EL (cell line): ENCODE results near the gene TMEM9B.
"Not testable (repeated sequence)": the region's sequence is repeated elsewhere in the genome, so short reads cannot be mapped to it uniquely, and the experiment has no call there.

Experiments
- DNase-seq: peaks from one replicate; pipeline ENCODE4 v3.0.0-alpha.2; 2016

The TMEM9B gene

DNA sequence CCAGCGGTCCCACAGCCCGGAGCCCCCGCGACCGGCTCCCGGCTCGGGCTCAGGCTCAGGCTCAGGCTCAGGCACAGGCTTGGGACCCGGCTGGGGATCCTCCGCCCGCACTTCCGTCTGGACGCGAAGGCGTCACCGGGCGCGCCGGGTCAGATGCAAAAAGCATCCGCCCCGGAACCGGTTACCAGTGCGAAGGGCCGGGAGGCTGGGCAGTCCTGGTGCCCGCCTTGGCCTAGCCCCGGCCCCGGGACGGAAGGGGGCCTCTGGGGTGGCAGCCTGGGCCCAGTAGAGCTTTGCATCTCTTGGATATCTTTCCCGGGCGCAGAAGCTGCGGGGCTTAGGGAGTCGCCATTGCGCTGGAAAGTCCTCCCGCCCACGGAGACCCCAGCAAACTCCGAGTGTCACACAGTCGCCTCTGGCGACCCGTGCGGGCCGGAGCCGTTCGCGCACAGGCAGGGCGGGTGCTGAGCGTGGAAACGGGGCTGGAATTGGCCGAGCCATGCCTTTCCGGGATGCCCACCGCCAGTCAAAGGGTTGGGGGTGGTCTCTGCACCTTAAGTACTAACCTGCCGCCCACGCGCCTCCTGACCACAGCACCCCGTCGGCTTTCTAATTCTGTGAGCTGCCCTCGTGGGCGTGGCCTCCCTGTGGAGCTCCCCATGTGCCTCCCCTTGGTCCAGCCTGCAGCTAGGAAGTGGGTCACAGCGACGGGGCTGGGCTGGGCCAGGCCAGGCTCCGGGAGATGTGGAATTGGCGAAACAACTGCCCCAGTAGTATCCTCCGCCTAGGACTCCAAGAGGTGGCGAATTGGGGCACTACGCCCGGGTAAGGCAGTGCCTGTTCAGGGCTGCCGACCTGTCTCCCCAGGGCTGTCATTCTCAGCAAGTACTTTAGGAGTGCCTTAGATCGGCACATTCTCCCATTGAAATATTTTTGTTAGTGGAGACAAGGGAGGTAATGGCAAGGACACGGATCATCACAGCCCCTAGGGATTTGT lies at the start of gene TMEM9B:
TSS of gene TMEM9B (minus strand) at position 119 of the 997 bp plus-strand sequence. CDS start 129 bp downstream, outside the sequence.
- peak; percentile 92 for DNase-seq

DNA sequence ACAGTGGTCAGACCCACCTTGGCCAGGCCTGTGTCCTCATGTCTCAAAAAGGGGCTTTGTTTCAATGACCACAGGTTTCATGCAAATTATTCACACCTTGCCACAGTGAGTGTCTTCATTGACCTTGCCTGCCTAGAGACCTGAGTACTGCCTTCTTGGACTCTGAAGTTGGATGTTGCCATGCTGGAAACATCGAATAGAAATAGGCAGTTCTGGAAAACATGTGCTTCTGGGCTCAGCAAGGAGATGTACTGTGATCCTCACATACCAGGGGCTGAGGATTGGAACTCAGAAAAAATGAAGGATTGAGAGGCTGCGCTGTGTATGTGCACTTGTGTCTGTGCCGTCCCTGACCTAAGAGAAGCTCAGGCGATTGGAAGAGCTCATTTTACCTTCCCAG lies 49.1 kb upstream of the TMEM9B start:
- no peak for DNase-seq

DNA sequence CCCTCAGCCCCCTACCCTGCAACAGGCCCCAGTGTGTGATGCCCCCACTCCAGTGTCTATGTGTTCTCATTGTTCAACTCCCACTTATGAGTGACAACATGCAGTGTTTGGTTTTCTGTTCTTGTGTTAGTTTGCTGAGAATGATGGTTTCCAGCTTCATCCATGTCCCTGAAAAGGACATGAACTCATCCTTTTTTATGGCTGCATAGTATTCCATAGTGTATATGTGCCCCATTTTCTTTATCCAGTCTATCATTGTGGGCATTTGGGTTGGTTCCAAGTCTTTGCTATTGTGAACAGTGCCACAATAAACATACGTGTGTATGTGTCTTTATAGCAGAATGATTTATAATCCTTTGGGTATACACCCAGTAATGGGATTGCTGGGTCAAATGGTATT lies 45.3 kb upstream of the TMEM9B start:
- not testable (repeated sequence) for DNase-seq

DNA sequence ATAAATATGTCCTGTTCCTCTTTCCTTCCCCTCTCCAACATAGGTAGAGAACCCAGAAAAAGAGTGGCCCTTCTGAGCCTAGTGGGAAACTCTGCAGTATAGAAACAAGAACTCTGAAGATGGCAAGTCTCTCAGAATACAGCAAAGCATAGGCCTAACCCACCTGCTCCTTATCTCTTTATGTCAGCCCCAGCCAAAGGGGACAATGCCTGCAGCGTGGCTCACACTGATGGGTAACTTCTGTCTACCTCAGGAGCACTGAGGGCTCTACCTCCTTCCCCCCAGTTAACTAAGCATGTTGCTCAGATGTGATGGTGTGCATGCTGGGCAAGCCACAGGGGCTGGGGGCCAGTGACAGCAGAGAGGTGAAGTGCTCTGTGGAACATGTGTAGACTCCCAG lies 44.4 kb upstream of the TMEM9B start:
- DNase-seq = no peak

DNA sequence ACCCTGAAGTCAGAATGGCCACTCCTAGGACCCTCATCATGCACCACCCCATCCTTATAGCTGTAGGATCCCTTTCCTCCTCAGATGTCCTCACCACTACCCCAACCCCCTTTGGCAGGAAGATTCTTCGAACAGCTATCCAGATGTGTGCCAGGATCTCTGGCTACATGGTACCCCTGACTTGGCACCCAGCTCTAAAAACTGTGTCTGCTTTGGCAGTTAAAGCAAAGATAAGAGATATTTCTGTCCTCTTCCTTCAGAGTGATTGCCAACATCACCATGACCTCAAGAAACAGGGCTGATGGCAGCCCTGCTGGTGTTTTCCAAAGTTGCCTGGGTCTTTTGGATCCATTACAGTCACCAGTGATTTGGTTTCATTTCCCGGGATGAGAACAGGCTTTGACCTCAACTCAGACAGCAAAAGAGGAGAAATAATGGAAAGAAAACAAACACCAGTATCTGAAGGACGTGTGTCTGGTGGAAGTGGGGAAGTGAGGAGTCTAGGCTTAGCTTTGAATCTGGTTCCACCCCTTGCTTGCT lies 43.8 kb upstream of the TMEM9B start:
- DNase-seq = no peak

DNA sequence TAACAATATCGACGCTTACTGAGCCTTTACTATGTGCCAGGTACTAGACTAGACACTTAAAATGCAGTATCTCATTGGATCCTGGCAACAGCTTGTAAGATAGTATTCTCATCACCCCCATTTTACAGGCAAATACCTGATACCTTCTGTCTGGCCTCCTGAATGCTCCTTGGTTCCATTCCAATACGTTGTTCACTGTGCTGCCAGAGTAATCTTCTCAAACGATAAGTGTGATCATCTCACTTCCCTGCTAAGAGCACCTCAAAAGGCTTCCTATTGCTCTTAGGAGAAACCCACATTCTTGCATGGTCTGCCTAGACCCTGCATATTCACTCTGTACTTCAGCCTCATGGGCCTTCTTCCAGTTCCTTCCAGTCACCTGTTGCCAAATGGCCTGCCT lies 40.8 kb upstream of the TMEM9B start:
- DNase-seq = no peak

DNA sequence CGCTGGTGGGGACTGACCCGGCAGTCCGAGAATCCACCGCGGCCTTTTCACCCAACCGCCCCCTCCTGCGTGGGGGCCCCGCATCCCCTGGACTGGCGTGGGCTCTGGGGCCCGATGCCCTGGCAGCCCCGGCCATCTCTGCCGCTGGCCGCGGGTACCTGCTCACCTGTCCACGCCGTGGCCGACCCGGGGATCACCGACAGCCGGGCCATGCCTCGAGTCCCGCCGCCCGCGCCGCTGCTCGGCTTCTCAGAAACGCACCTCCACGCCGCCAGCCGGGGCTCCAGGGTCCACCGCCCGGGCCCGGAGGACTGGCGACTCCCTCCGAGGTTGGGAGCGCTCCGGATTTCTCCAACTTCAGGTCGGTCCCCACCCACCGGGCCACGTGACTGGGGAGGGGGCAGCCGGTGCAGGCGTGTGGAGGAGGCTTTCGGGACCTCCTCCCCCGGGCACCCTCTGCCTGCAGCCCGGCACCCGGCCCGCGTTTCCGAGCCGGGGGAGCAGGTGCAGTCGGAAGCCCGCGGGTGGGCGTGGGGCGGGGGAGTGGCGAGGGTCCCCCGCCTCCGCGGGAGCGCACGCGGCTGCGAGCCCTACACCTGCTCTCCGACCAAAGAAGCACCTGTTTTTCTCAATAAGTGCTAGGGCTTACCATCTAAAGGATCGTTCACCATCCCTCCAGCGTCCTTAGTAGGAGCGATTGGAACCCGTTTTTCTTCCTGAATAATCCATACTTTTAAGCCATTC lies 40.1 kb upstream of the TMEM9B start:
- no peak for DNase-seq

DNA sequence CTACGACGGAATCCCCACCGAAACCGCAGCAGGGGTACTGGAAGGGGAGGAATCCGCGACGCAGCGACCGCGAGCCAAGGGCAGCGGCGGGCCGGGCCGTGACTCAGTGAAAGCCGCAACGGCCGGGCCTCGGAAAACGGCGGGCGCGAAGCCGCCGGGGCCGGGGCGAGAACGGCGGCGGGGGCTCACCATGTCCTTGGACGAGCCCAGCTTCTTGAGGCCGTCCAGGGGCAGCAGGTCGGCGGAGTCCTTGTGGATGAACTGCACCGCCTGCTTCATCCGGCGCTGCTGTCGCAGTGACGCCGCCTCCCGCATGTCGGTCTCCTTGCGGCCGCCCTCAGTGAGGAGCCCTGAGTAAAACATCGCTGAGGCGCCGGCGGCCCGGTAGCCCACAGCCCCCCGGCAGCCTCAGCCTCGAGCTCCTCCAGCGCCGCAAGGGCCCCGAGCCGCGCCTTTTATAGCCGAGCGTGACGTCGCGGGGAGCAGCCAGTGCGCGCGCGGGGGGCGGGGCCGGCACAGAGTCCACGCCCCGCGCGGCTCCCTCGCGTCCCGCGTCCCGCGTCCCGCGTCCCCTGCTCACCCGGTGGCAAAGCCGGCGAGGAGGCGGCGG lies 39.4 kb upstream of the TMEM9B start, which contains the start of gene NRIP3:
TSS of gene NRIP3 (minus strand) at position 429 of the 610 bp plus-strand sequence. CDS start at position 363, 66 bp downstream.
- peak; percentile 79 for DNase-seq

DNA sequence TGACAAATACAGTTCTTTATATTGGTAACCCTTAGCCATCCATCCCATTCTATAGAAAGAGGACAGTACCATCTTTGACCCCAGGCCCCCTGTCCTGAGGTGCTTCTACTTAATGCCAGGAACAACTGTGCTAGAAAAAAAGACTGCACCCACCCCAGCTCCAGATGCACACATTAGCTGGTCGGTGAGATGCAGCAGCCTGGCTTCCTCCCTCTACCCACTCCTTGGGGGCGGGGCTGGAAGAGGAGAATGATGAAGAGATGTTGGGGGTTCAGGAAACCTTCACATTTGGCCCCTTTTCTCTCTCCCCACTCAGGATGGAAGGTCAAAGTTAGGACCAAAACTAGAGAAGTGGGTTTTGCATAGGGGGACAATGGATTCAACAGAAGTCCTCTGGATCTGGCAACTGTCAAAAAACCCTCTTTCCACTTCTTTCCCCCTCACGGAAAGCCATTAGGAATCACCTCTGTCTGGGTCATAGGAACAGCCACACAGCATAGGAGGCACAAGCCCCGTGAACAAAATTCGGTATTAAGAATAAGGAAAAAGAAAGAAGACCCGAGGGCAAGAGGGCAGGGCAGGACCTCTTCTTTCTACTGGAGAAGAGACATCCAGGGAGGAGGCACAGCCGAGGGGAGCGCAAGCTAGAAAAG lies 38.8 kb upstream of the TMEM9B start:
- DNase-seq = peak; percentile 39

DNA sequence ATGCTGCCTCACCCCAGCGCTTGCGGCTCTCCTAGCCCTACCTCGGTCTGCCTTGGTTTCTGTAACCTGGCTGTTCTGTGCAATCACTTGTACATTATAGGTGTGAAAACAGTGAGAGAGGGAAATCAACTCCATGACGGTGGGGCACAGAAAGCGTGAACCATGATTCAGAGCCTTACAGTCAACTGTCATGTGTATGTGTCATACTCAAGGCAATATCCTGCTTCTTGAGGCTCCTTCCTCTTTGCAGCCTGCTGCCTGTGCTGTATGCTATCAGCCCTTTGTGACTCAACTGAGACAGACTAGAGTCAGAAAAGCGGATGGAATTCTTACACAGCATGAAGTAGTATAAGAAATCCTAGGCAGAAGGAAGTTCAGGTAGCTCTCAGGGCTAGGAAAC lies 37.5 kb upstream of the TMEM9B start:
- peak; percentile 90 for DNase-seq

DNA sequence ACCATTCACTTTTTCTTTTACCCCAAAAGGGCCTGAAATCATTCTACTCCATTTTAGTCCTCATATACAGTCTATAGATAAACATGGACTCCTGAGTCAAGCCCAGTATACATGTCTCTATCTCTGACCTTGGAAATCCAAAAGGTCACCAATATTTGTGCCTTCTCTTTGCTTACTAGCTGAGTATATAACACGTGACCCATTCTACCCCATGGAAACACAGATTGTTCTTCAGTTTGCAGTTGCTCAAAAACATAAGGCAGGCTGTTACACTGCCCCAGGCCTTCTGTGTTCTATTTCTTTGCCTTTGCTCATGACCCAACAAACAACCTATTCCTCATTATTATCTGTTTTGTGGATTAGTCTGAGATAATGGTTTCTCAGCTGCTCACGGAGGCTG lies 33.8 kb upstream of the TMEM9B start:
- no peak for DNase-seq

DNA sequence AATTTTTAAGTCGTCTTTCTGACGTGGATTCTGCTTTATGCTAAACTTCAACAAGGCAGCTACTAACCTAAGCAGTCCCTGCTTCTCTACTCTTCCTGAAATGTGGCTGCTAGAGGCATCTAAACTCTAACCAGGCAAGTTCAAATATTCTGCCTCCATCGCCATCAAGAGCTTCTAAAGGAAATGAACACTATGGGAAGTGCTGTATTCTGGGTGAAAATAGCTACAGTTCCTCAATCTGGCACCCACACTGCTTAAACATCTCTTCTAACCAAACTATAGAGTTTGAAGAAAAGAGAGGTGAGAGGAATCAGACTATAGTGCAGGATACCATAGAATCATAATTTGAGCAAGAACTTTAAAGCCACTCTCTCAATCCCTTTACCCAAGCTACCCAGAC lies 33.2 kb upstream of the TMEM9B start:
- DNase-seq = no peak

DNA sequence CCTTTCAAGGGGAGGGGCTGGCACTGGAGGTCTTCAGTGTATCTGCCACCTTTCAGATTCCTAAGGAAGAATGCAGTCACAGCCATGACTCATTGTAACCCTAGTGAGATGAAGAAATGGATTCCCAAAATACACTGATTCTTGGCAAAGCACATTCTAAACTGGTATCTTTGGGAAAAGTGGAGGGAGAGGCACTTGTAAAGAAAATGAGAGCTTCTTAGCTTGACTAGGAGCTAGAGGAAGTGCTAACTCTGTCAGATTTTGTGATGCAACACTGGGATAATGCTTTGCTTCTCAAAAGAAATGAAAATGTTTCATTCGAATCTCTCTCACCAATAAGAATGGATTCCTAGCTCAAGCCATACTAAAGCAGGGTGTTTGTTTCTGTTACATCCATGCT lies 25.2 kb upstream of the TMEM9B start:
- peak; percentile 67 for DNase-seq

DNA sequence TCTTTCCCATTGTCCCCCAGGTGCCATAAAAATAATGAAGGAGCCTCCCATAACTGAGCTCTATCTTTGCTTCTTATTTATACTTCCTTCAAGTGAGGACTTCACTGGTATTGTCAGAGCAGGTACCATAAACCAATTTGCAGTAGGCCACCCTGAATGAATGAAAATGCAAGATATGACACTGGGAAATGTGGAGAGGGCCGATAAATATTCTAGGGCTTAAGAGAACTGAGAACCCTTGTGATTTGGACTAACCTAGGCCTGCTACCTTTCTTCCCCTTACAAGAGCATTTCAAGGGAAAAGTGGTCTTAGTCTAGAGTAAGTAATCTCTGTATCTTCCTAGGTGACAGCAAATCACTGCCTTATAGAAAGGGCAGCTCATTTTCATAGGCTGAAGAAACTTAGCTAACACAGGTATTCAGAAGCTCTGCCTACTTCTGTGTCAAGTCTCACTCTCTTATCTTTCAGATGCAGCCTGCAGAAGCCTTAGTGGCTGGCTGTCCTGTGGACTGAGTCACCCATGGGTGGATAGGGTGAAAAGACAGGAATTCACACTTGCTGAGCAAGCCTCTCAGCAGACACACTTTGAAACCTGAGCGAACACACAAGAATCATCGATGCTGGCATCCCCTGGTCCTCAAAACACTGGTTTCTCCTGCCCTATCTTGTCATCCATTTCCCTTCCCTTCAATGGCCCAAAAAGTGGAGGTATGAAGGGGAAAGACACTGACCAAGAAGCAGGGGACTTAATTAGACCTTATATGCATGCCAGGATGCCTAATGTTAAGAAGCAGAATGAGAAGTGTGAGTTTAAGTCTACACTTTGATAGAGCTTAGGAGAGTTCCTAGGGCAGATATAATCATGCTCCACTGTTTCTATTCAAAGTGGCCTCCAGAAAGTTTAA lies 24.3 kb upstream of the TMEM9B start:
- DNase-seq = peak; percentile 69

DNA sequence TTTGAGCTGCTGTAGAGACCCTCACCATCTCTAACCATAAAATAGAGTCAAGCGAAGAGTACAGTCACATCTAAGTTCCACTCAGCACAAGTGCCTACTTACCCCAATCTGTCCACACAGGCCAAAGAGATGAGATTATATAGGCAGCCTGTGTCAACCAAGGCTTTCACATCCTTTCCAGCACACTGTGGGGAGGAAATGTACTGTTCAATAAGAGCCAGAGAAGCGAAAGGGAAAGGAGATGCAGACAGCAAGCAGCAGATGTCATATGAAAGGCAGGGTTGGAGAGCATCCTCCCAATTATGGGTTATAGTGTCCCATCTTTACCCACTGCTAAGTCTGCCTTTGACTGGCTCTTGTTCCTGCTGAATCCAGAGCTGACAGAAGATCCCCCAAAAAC lies 23.2 kb upstream of the TMEM9B start:
- no peak for DNase-seq

DNA sequence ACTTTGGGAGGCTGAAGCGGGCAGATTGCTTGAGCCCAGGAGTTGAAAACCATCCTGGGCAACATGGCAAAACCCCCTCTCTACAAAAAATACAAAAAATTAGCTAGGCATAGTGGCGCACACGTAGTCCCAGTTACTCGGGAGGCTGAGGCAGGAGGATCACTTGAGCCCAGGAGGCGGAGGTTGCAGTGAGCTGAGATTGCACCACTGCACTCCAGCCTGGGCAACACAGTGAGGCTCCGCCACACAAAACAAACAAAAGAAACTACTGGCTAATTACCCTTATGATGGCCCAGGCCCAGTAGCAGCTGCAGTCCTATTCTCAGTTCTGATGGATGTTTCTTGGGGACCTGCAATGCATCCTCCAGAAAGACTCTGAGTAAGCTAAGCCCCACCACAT lies 22.5 kb upstream of the TMEM9B start:
- not testable (repeated sequence) for DNase-seq

DNA sequence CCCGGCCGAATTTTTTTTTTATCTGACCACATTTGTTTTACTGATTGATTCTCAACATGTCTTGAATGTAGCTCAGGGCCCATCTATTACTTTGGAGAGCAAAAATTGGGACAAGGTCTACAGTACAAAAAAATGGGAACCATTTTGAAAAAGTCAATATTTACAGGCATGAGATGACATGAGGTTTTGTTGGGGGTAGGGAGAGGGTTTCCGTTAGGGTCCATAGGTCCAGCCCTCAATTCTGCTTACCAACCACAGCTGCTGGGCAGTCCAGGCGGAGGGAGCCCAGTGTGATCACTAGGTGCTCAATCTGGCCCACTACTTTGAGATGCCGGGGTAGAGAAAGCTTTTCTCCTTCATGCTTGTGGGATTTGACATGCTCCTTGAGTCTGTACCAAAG lies 21.2 kb upstream of the TMEM9B start:
- no peak for DNase-seq

DNA sequence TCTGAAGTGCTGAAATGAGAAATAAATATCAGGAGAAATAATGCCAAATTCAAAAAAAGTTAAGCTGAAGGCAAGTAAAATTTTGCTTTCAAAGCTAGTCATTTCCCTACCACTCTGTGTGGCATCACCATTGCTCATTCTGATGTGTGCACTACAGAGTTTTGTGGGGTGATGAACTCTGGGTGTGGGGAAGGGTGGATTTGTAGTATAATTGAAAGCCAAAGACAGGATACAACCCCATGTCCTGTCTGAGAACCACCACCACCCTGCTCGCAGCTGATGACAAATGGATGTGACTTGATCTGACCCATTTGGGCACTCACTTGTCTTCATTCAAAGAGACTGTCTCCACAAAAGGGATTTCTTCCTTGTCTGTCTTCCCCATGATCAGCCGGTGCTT lies 19.3 kb upstream of the TMEM9B start:
- DNase-seq = no peak

DNA sequence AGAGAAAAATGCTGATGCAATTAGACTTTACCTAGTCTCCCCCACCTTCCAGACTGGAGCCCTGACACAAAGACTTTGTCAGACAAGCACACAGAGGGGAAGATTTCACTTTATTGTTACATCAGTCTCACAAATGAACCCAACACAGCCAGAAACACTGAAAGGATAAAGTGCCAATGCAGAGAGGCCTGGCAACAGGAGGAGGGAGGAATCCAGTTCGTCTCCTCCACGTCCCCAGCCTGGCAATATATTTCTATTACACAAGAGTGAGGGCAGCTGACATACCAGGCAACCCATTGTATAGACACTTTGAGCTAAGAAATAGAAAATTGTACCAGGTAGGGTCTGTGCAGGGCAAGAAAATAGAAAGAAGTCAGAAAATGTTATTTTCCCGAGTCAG lies 16.2 kb upstream of the TMEM9B start:
- DNase-seq = no peak

DNA sequence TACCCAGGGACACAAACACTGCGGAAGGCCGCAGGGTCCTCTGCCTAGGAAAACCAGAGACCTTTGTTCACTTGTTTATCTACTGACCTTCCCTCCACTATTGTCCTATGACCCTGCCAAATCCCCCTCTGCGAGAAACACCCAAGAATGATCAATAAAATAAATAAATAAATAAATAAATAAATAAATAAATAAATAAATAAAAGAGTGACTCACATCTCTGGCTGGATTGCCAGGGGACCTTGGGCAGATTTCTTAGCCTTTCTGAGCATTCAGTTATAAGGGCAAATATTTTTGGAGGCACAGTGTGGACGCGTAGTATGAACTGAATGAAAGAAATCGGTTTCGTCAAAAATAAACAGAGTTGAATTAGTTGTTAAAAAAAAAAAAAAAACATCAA lies 15.1 kb upstream of the TMEM9B start:
- not testable (repeated sequence) for DNase-seq

DNA sequence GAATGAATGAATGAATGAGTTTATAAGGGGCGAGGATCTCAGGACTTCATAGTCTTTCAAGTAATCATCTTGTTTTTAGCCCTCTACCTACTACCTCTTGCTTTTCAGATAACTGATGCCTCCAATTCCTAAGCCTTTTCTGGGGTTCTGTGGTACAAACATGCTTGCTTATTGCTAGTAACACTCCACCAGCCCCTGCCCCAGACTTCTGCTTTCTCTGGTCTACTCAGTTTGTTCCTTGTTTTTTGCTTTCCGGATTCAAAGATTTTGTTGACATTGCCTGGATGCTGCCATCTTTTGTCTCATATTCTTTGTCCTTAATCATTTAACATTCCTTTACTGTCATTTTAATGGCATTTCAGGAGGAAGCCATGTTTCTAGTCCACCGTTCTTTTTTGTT lies 8.9 kb upstream of the TMEM9B start:
- DNase-seq = no peak
